Tibial nerve (tissue), 4 donors: Measurements from ENCODE around the gene ARID5A.

Experiments used
- CTCF ChIP-seq, 5 experiments: fragments of 200-600 bp in 3 of 5; fragments of 450-650 bp in 2 of 5; sonication (generic) in 3 of 5; IDR thresholded peaks; one replicate each; pipeline ENCODE4 v1.5.1; 2016 to 2019; ENCODE audit warnings: antibody characterized with exemption in 5 of 5, mild to moderate bottlenecking in 3 of 5, moderate library complexity in 2 of 5
- EP300 ChIP-seq, 2 donors: sonication (generic); formaldehyde crosslinking; IDR thresholded peaks; one replicate each; pipeline ENCODE4 v1.6.1; 2017; ENCODE audit warnings: antibody characterized with exemption in 2 of 2, mild to moderate bottlenecking in 1 of 2
- POLR2A ChIP-seq, 2 donors: fragments of 450-650 bp; IDR thresholded peaks; one replicate each; pipeline ENCODE4 v1.6.1; 2017; ENCODE audit warnings: antibody characterized with exemption in 2 of 2, mild to moderate bottlenecking in 2 of 2, moderate library complexity in 2 of 2

GRCh38 chr2:96596596-96596995 is 60.0 kb downstream of the ARID5A start:
- TF ChIP-seq CTCF (IDR thresholded peaks at IDR 0.05) (no peak), EP300 (IDR thresholded peaks at IDR 0.05) (no peak), POLR2A (IDR thresholded peaks at IDR 0.05) (no peak)
